Panc1 (cell line): ENCODE data around the gene BRCA1. TPM values are rescaled to one million over a fixed set of nuclear protein-coding genes. Genes with fewer than 3 reads are reported as not detected.

ENCODE experiments used
- ATAC-seq: fragments of 200-7000 bp; cut with Tn5 transposase; 2 replicates; pipeline ENCODE4 v1.9.1; 2020; ENCODE audit warnings: mild to moderate bottlenecking, moderate library complexity
- Bru-seq: library from RNA; stranded (reverse); fragments of 400-500 nt; gene quantifications from one replicate; lab custom pipeline; 2021; lab: Mats Ljungman, UMichigan
- BruChase-seq, 2 experiments: library from RNA; stranded (reverse); fragments of 400-500 nt; gene quantifications; one replicate each; lab custom pipeline; 2021; lab: Mats Ljungman, UMichigan
- BruUV-seq: library from RNA; stranded (reverse); fragments of 400-500 nt; replicated peaks from 2 replicates; lab custom pipeline; 2021; lab: Mats Ljungman, UMichigan
- CTCF ChIA-PET: fragments of 300-600 bp; sonication (Branson Sonifier 250); formaldehyde crosslinking; loops from one replicate; lab custom pipeline; 2022; ENCODE audit warnings: antibody characterized with exemption; lab: Charles Lee
- POLR2A ChIA-PET: fragments of 300-600 bp; sonication (Branson Sonifier 250); formaldehyde crosslinking; loops from one replicate; lab custom pipeline; 2022; ENCODE audit warnings: antibody characterized with exemption; lab: Charles Lee
- DNase-seq: peaks from one replicate; pipeline ENCODE4 v3.0.0-alpha.2; 2010; ENCODE audit warnings: low read depth, low spot score
- H3K27ac ChIP-seq: 2 replicates; pipeline ENCODE4 v1.5.1; 2011; ENCODE audit warnings: mild to moderate bottlenecking, low read length, inconsistent platforms
- H3K27me3 ChIP-seq: fragments of 200-500 bp; sonication (Bioruptor generic); 2 replicates; pipeline ENCODE4 v1.6.0; 2014; ENCODE audit warnings: low read length, inconsistent platforms; ENCODE audit not compliant: control insufficient read depth, insufficient read depth
- H3K36me3 ChIP-seq: fragments of 200-500 bp; sonication (Bioruptor generic); 2 replicates; pipeline ENCODE4 v1.5.1; 2014; ENCODE audit warnings: inconsistent platforms, mild to moderate bottlenecking, low read length, moderate library complexity; ENCODE audit not compliant: control insufficient read depth, insufficient read depth
- H3K4me1 ChIP-seq: 2 replicates; pipeline ENCODE4 v1.5.1; 2011; ENCODE audit warnings: inconsistent platforms, mild to moderate bottlenecking, low read length, moderate library complexity; ENCODE audit not compliant: control insufficient read depth, insufficient read depth
- H3K4me3 ChIP-seq, 2 experiments: 2 replicates each; pipeline ENCODE4 v1.5.1; 2011 to 2012; ENCODE audit warnings: low read depth in 2 of 2, low read length in 2 of 2, mild to moderate bottlenecking in 2 of 2, inconsistent platforms in 1 of 2, moderate library complexity in 1 of 2
- H3K9me3 ChIP-seq: fragments of 200-500 bp; sonication (Bioruptor generic); 2 replicates; pipeline ENCODE4 v1.5.1; 2014; ENCODE audit warnings: low read depth, mild to moderate bottlenecking, inconsistent platforms, low read length, moderate library complexity; ENCODE audit not compliant: control insufficient read depth, insufficient read depth
- POLR2AphosphoS5 ChIP-seq: IDR thresholded peaks from 2 replicates; pipeline ENCODE4 v1.6.1; 2012; ENCODE audit warnings: mild to moderate bottlenecking, low read depth, low read length, moderate library complexity
- REST ChIP-seq, 2 experiments: IDR thresholded peaks; 2 replicates each; pipeline ENCODE4 v1.6.1; 2011 to 2012; ENCODE audit warnings: low read depth in 2 of 2, control low read depth in 1 of 2, low read length in 1 of 2, mild to moderate bottlenecking in 1 of 2, moderate library complexity in 1 of 2; ENCODE audit not compliant: insufficient read depth in 1 of 2
- SIN3A ChIP-seq: IDR thresholded peaks from 2 replicates; pipeline ENCODE4 v1.6.1; 2012; ENCODE audit warnings: low read depth, mild to moderate bottlenecking, low read length, moderate library complexity, borderline replicate concordance; ENCODE audit not compliant: insufficient read depth
- TCF7L2 ChIP-seq: IDR thresholded peaks from 2 replicates; pipeline ENCODE4 v1.6.1; 2011; ENCODE audit warnings: mild to moderate bottlenecking, low read depth, low read length, inconsistent platforms
- in situ Hi-C: cut with HindIII; loops from 2 replicates; pipeline ENCODE4 v1.10.0; 2016; ENCODE audit warnings: low sequenced_read_pairs, low pct_unique_long_range_greater_than_20kb
- intact Hi-C: fragments of 100-400 bp; cut with micrococcal nuclease; formaldehyde crosslinking; loops from one replicate; pipeline ENCODE4 v1.10.0; 2022; ENCODE audit not compliant: unreplicated experiment
- long read RNA-seq: library from polyadenylated mRNA; unstranded; transcript quantifications from one replicate; pipeline ENCODE4 v2.0.0, GENCODE V29; 2021; ENCODE audit not compliant: unreplicated experiment
- polyA plus RNA-seq: library from polyadenylated mRNA; unstranded; fragments of >200 nt; gene quantifications from one replicate; pipeline ENCODE4 v1.2.1, GENCODE V29; 2012; ENCODE audit warnings: missing spikeins; ENCODE audit not compliant: insufficient read length
- total RNA-seq: library from RNA; stranded (reverse); gene quantifications from one replicate; pipeline ENCODE4 v1.2.1, GENCODE V29; 2021; ENCODE audit not compliant: unreplicated experiment
- TF ChIP-seq, protein P1 (sequence below): fragments of 450-650 bp; IDR thresholded peaks from 2 replicates; pipeline ENCODE4 v1.5.1; 2017; ENCODE audit warnings: mild to moderate bottlenecking

Gene BRCA1
- 29.9 TPM for total RNA-seq
- polyA plus RNA-seq, result 11.2 TPM
- Bru-seq, nascent RNA, result percentile 66 among the genes with signal in this experiment
- BruChase-seq, experiment 1, labeled RNA remaining after a 2-hour chase, result percentile 68 among the genes with signal in this experiment
- BruChase-seq, experiment 2, labeled RNA remaining after a 6-hour chase, result percentile 75 among the genes with signal in this experiment
- long read RNA-seq, full-length matches to known transcripts, result 7 of 45 reads
- long read RNA-seq, partial matches to known transcripts, result 7 of 45 reads
- long read RNA-seq, other reads (novel, unspliced or antisense), result 31 of 45 reads

DNA sequence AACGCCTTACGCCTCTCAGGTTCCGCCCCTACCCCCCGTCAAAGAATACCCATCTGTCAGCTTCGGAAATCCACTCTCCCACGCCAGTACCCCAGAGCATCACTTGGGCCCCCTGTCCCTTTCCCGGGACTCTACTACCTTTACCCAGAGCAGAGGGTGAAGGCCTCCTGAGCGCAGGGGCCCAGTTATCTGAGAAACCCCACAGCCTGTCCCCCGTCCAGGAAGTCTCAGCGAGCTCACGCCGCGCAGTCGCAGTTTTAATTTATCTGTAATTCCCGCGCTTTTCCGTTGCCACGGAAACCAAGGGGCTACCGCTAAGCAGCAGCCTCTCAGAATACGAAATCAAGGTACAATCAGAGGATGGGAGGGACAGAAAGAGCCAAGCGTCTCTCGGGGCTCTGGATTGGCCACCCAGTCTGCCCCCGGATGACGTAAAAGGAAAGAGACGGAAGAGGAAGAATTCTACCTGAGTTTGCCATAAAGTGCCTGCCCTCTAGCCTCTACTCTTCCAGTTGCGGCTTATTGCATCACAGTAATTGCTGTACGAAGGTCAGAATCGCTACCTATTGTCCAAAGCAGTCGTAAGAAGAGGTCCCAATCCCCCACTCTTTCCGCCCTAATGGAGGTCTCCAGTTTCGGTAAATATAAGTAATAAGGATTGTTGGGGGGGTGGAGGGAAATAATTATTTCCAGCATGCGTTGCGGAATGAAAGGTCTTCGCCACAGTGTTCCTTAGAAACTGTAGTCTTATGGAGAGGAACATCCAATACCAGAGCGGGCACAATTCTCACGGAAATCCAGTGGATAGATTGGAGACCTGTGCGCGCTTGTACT is at the start of gene BRCA1:
TSS of gene BRCA1 (minus strand) at position 232 of the 834 bp plus-strand sequence. CDS start 1,268 bp downstream, outside the sequence.
- DNase-seq (peak; percentile 91), ATAC-seq (peak; percentile 96)
- H3K4me3 ChIP-seq, result peak within 1 kb of the TSS; percentile 83 to 91
- TF ChIP-seq TCF7L2 (no peak), POLR2AphosphoS5 (peak; percentile 72), SIN3A (0 out of 2 replicates have a peak, but pooled peaks have one; percentile 91)
- no peaks in the 10 kb centered on the region for H3K27me3 ChIP-seq
- peak within 1 kb of the TSS; percentile 97 for H3K27ac ChIP-seq
- in situ Hi-C loops, result no loop called here
- no TSS peak for BruUV-seq
- no peaks in the 10 kb centered on the region for H3K9me3 ChIP-seq
- ChIA-PET CTCF (no interaction called here), POLR2A (interaction anchor here (0.6 to 1.1 kb wide), 4 partner anchors 44 to 184 kb away, joined by 3 to 11 read pairs (median 4); no protein-coding TSS in a partner anchor)
- H3K36me3 ChIP-seq, result peaks cover 3% of the 10 kb centered on the region; the same call in 1 of the 2 replicates
- intact Hi-C loops, result no loop called here
- peaks cover 6% of the 10 kb centered on the region; the same call in 1 of the 2 replicates for H3K4me1 ChIP-seq

DNA sequence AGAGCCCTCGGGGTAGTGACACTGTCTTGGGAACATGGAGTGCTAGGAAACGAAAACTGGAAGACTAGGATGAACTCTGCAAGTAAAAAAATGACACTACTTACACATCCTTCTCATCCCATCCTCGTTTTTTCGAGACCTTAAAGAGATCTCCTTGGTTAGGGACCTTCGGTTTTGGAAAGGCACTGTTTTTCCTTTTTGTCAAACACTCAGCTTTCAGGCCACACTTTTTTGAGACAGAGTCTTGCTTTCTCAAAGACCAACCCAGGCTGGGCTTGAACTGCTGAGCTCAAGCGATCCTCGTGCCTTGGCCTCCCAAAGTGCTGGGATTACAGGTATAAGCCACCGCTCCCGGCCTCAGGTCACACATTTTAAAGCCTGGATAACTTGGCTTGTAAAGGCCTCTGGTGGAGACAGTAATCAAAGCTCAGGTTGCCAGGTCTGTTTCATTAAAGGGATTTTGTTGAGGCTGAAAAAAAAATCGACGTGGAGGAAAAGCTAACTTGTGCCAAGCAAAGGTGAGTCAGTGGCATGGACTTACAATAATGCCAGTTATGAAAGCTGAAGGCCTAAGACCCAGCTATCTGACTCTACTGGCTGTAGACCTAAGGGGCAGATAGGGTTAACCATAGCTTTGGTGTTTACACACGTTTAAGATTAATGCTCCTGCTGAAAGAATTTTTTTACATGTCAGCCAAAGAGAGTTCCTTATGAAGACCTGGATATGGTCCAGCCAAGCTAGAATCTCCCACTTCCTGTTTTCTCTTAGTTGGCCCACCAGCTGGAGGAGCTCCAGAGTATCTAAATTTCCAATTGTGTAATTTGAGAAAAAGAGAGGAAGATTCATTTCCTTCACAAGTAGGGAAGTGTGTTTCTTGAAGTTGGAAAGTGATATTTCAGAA is 46.7 kb upstream of the BRCA1 start:
- H3K4me1 ChIP-seq, result peaks cover 14% of the 10 kb centered on the region
- peak overlapping the region; percentile 90 for H3K27ac ChIP-seq
- intact Hi-C loops, result no loop called here
- TF ChIP-seq, protein P1, sequence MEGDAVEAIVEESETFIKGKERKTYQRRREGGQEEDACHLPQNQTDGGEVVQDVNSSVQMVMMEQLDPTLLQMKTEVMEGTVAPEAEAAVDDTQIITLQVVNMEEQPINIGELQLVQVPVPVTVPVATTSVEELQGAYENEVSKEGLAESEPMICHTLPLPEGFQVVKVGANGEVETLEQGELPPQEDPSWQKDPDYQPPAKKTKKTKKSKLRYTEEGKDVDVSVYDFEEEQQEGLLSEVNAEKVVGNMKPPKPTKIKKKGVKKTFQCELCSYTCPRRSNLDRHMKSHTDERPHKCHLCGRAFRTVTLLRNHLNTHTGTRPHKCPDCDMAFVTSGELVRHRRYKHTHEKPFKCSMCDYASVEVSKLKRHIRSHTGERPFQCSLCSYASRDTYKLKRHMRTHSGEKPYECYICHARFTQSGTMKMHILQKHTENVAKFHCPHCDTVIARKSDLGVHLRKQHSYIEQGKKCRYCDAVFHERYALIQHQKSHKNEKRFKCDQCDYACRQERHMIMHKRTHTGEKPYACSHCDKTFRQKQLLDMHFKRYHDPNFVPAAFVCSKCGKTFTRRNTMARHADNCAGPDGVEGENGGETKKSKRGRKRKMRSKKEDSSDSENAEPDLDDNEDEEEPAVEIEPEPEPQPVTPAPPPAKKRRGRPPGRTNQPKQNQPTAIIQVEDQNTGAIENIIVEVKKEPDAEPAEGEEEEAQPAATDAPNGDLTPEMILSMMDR, result no peak; the same call in 1 of the 2 replicates
- TF ChIP-seq SIN3A, result no peak
- no peak for TF ChIP-seq TCF7L2
- TF ChIP-seq POLR2AphosphoS5, result no peak
- TF ChIP-seq REST (IDR thresholded peaks at IDR 0.05; ENCODE audit: insufficient read depth in 1 of 2, low read depth in 2 of 2, low read length in 1 of 2), result no peak
- H3K4me3 ChIP-seq, result peak overlapping the region; percentile 86 to 92
- H3K36me3 ChIP-seq, result no peaks in the 10 kb centered on the region; the same call in 1 of the 2 replicates
- H3K27me3 ChIP-seq, result no peaks in the 10 kb centered on the region
- ChIA-PET POLR2A (interaction anchor here (0.6 to 1.5 kb wide), 4 partner anchors 28 to 147 kb away, joined by 3 to 7 read pairs (median 3); partner anchors contain the start of gene BRCA1), CTCF (interaction anchor here (0.6 kb wide), 1 partner anchor 40 kb away, joined by 3 read pairs; the partner anchor contains the start of gene TMEM106A)
- ATAC-seq, result no peak
- DNase-seq, result peak; percentile 28
- TSS peak; percentile 96 for BruUV-seq
- no peaks in the 10 kb centered on the region for H3K9me3 ChIP-seq
- in situ Hi-C loops, result no loop called here
